ENCODE data around the gene ASB10.

ASB10 gene

DNA sequence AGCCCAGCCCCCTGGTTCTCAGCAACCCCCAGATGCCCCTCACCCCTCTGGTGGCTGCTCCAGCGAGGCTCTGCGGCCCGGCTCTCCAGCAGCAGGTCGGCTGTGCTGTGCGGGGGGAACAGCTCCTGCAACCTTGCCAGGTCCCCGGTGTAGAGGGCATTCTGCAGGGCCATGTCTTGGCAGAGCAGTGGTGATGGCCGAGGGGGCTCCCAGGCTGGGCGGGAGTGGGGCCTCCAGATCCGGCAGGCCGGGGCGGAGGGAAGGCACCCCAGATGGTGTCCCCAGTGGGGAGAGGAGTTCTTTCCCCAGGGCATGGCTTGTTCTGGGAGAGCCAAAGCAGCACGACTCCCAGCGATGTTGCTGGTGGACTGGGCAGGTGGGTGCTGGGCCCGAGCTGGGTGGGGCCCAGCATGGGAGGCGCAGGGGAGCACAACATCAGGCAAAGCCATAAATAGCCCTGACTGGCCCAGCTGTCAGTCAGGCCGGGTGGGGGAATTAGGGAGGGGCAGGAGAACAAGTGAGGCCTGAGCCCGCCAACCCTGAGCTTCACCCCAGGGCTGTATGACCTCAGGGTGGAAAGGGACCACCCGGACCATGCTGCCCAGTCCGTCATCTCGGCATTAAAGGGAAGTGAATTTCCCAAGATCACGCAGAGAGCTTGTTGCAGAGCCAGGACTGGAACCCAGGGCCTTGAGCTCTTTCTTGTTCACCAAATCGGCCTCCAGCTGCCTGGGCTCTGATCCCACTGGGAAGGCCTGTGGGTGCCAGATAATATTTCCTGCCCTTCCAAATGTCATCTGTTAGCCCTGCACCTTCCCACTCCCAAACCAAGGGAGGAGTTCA lies 580 bp upstream of the ASB10 start:
- no peak for DNase-seq (ENCODE audit: low read depth)

GRCh38 chr7:151185762-151186639 lies 1.0 kb downstream of the ASB10 start:
- no peak for DNase-seq (ENCODE audit: low read depth)

DNA sequence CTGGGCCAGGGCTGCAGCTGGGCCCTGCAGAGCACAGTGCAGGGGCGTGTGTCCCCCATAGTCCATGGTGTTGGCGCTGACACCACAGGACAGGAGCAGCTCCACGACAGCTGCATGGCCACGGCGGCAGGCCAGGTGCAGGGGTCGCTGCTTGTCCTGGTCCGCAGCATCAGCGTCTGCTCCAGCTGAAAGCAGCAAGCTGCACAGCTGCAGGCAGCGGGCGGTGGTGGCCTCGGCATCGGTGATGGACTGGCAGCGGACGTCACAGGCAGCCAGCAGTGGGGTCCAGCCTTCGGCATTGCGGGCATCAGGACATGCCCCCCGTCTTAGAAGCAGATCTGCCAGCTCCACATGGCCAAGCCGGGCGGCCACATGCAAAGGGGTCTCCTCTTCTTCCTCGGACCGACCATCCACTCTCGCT lies 6.0 kb downstream of the ASB10 start:
- no peak for DNase-seq (ENCODE audit: low read depth)

DNA sequence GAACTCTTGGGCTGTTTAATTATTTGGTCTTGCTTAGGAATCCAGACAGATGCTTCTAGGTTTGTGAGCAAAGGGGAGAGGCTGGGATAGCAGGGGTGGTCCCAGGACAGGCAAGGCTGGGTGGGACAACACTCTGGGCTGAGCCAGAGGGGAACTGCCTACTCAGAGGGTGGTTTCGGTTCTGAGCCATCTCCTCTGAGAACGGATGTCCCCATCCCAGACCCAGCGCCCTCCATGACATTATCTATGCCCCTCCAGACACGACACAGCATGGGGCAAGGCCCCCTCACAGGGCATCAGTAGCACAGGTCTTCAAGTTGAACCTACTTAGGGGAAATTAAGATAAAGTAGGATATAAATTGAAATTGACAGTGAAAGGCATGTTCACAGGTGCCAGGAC lies 7.1 kb downstream of the ASB10 start:
- no peak for DNase-seq (ENCODE audit: low read depth)

DNA sequence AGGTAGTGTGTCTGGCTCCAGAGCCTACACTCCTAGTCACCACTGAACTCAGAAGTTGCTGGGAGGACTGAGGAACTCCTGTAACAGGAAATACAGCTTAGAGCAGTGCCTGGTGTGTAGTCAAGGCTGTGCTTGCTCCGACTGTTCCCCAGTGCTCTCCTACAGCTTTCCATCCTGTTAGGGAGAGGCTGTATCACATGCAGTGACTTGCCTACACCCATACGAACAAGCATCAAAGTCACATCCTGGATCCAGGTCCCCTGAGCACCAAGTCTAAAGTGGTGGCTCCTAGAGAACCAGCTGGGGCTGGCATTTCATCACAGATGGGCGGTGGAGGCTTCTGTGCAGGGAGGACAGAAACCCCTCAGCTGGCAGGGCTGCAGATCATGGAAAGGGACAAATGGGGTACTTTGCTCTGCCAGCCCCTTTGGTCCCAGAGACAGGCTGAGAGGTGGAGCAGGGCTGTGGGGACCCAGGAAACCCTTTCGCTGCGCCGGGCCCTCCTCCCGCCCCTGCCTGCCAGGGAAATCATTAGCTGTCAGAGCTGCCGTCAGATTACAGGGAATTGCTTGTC lies 7.7 kb downstream of the ASB10 start:
- DNase-seq (ENCODE audit: low read depth) = no peak

DNA sequence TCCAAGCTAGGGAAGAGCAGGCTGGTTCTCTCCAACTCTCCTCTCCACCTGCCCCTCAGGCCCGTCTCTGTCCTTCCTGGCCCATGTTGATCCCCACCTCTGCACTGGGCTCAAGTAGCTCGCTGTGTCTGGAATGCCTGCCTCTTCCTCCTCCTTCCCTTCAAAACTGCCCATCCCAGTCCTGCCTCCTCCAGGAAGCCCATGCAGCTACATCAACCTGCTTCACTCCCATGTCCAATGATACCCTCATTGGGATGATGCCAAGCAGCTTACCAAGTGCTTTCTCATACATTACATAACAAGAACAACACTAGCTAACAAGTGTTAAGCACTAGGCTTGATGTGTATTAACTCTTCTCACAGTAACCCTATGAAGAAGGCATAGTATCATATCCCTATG lies 8.2 kb downstream of the ASB10 start:
- DNase-seq (ENCODE audit: low read depth) = no peak

GRCh38 chr7:151178236-151178635 lies 8.8 kb downstream of the ASB10 start:
- DNase-seq (ENCODE audit: low read depth) = no peak

DNA sequence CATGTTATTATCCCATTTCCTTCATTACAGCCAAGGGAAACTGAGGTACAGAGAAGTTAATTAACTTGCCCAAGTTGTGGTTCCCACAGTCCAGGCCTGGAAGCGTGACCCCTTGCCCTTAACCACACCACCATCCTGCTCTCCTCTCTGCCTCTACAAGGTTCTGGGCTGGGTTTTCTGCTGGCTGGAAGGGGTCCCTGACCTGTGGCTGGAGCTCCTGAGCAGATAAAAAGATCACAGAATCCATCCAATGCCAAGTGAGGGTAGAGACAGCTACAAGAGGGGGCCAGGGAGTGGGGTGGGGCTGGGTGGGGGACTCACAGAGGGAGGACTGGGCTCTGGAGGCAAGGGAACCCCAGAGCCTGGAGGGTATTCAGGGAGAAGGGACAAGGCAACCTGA lies 9.7 kb downstream of the ASB10 start:
- DNase-seq (ENCODE audit: low read depth) = no peak

- no peak for DNase-seq (ENCODE audit: low read depth)
Observed at GRCh38 chr7:151176401-151176800, 10.6 kb downstream of the ASB10 start.

DNA sequence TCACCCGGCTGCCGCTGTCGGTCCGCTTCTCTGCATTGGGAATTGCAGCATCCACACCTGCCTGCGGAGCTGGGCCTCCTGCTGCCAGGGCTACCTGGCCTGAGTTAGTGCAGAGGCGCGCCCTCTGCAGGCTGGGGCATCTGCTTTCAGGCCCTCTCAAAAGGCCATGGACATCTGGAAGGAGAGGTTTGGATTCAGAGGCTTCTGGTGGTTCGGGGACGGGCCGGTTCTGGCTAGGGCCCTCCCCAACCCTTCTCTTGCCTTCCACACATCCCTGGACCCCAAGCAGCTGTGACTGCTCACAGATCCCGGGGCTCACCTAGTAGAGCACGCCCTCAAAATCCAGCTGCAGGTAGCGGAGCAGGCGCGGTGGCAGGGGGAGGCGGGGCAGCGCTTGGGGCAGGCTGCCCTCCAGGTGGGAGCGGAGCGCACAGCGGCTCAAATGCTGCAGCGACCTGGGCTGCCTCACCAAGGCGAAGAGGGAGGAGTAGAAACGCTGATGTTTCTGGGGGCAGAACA lies 11.2 kb downstream of the ASB10 start:
- no peak for DNase-seq (ENCODE audit: low read depth)

DNA sequence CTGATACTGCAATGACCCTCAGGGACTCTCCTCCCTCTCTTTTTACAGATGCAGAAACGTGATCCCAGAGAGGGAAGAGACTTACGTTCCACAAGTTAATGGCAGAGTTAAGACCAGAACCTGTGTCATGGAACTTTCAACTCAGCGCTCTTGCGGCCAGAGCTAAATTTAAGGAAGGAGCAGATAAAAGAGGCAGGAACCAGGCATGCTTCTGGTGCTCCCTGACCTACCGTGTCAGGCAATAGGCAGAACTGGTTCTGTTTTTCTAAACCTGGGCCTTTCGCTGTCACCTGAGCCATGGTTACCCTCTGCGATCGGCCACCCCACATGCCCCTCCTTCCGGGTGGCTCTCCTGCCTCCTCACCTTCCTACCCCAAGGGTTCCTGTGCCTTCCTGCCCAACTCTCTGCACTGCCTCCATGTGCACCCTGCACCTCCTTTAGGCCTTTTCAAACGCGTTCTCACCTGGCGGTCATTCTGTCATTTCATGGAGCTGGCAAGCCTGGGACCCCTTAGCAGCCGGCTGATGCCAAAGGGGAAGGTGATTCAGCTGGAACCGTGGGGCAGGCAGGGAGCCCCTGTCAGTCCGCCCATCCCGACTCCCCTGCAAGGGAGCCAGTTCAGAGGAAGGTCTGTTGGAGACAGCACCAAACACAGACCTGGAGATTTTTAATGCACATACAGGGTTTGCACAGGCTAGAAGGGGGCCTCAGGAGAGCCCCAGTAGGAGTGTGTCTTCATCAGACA lies 11.8 kb downstream of the ASB10 start:
- DNase-seq (ENCODE audit: low read depth) = no peak

GRCh38 chr7:151174246-151175046 lies 12.6 kb downstream of the ASB10 start:
- DNase-seq (ENCODE audit: low read depth) = no peak

GRCh38 chr7:151173386-151174245 lies 13.4 kb downstream of the ASB10 start:
- no peak for DNase-seq (ENCODE audit: low read depth)

GRCh38 chr7:151172273-151173141 lies 14.5 kb downstream of the ASB10 start:
- DNase-seq (ENCODE audit: low read depth) = peak; percentile 66

- DNase-seq (ENCODE audit: low read depth) = no peak
Observed at GRCh38 chr7:151168787-151169162, 18.3 kb downstream of the ASB10 start.

DNA sequence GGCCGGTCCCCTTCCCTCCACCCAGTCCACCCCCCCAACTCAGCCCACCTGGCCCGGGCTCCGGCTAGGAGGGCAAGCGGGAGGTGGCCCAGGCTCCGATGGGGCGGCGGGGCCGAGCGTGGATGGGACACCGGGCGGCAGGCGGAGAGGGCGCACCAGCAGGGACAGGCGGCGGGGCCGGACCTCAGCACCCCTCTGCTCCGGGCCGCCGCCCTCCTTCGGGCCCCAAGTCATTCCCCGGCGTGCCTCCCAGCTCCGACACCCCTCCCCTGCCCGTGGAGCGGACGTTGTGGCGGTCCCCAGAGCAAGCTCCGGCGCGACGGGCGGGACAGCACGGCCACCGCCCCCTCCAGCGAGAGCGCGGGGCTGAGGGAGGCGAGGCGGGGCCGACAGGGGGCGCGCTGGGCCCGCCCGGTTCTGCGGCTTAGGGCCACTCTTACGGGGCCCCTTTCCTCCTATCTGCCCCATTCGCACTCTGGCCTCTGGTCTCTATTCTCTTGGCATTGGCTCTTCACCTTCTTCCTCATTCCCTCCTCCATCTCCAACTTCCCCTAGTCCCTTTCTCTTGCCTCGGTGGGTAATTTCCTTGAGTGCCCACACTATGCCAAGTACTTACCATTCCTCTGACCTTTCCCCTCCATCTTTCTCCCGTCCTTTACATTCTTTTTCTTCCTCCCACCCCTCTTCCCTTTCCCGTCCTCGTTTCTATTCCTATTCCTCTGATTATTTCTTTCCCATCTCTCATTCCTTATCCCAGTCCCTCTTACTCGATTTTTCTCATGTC lies 18.9 kb downstream of the ASB10 start:
- DNase-seq (ENCODE audit: low read depth) = peak; percentile 18

GRCh38 chr7:151167197-151167961 lies 19.7 kb downstream of the ASB10 start, which contains the start of gene GBX1:
TSS of gene GBX1 (minus strand) at chr7:151167694. CDS start at chr7:151167548, 146 bp downstream.
- peak; percentile 25 for DNase-seq (ENCODE audit: low read depth)
